A673 (cell line): ENCODE measurements around the gene CDC42EP1.

Experiments used
- CTCF ChIP-seq: fragments of 300-800, 200-600 bp; sonication (generic); conservative IDR thresholded peaks from 2 replicates; pipeline ENCODE4 v1.5.1; 2017; ENCODE audit warnings: low read depth, mild to moderate bottlenecking, antibody characterized with exemption, low read length, moderate library complexity, mixed read lengths
- EZH2 ChIP-seq: fragments of 200-600 bp; sonication (generic); IDR thresholded peaks from 2 replicates; pipeline ENCODE4 v1.6.1; 2017; ENCODE audit warnings: borderline replicate concordance, low read depth, mild to moderate bottlenecking, mixed read lengths, antibody characterized with exemption, low read length; ENCODE audit not compliant: poor library complexity, severe bottlenecking

GRCh38 chr22:37544955-37545702 is 15.2 kb upstream of the CDC42EP1 start:
- TF ChIP-seq CTCF: peak; percentile 64
- TF ChIP-seq EZH2: no peak
